WERI-Rb-1 (cell line): ENCODE results near the gene MOCS1.

ENCODE experiments used
- DNase-seq: peaks from one replicate; pipeline ENCODE4 v3.0.0-alpha.2; 2020
- H3K27ac ChIP-seq: fragments of 250-450 bp; sonication (Bioruptor Pico); 2 replicates; pipeline ENCODE4 v1.5.1; 2020; ENCODE audit warnings: mild to moderate bottlenecking, moderate library complexity
- H3K27me3 ChIP-seq: fragments of 250-450 bp; sonication (Bioruptor Pico); 2 replicates; pipeline ENCODE4 v1.5.1; 2021; ENCODE audit warnings: mild to moderate bottlenecking, low read depth, moderate library complexity; ENCODE audit not compliant: insufficient read depth, severe bottlenecking
- H3K36me3 ChIP-seq: fragments of 250-450 bp; sonication (Bioruptor Pico); 2 replicates; pipeline ENCODE4 v1.5.1; 2020; ENCODE audit warnings: mild to moderate bottlenecking, moderate library complexity
- H3K4me3 ChIP-seq: 2 replicates; pipeline ENCODE4 v1.5.1; 2011; ENCODE audit warnings: low read depth, mild to moderate bottlenecking, control low read depth, low read length
- H3K9me3 ChIP-seq: fragments of 250-450 bp; sonication (Bioruptor Pico); 2 replicates; pipeline ENCODE4 v1.5.1; 2021; ENCODE audit warnings: mild to moderate bottlenecking, moderate library complexity; ENCODE audit not compliant: severe bottlenecking
- CTCF ChIP-seq: IDR thresholded peaks from 2 replicates; pipeline ENCODE4 v1.5.1; 2011; ENCODE audit warnings: low read depth, mild to moderate bottlenecking, control low read depth, inconsistent platforms, low read length

MOCS1 gene

GRCh38 chr6:39908838-39909583 is 25.3 kb downstream of the MOCS1 start:
- no peaks in the 10 kb centered on the region for H3K27me3 ChIP-seq
- no peak overlapping the region for H3K4me3 ChIP-seq
- no peak for TF ChIP-seq CTCF
- H3K9me3 ChIP-seq, result no peaks in the 10 kb centered on the region
- peaks cover 2% of the 10 kb centered on the region for H3K36me3 ChIP-seq
- DNase-seq, result no peak
- no peak overlapping the region for H3K27ac ChIP-seq

- H3K9me3 ChIP-seq, result no peaks in the 10 kb centered on the region
- TF ChIP-seq CTCF, result no peak
- no peaks in the 10 kb centered on the region for H3K27me3 ChIP-seq
- no peak for DNase-seq
- no peak overlapping the region for H3K27ac ChIP-seq
- H3K4me3 ChIP-seq, result no peak overlapping the region
- peaks cover 2% of the 10 kb centered on the region; the same call in 1 of the 2 replicates for H3K36me3 ChIP-seq
Observed at GRCh38 chr6:39907871-39908575, 26.2 kb downstream of the MOCS1 start.

GRCh38 chr6:39906318-39906761 is 27.9 kb downstream of the MOCS1 start:
- Histone ChIP-seq H3K27ac (no peak overlapping the region), H3K36me3 (peaks cover 2% of the 10 kb centered on the region; the same call in 1 of the 2 replicates), H3K4me3 (no peak overlapping the region), H3K9me3 (no peaks in the 10 kb centered on the region), H3K27me3 (no peaks in the 10 kb centered on the region)
- DNase-seq, result no peak
- TF ChIP-seq CTCF, result no peak

GRCh38 chr6:39905640-39905975 is 28.7 kb downstream of the MOCS1 start:
- Histone ChIP-seq H3K27ac (no peak overlapping the region), H3K4me3 (no peak overlapping the region), H3K27me3 (no peaks in the 10 kb centered on the region), H3K9me3 (no peaks in the 10 kb centered on the region), H3K36me3 (peaks cover 2% of the 10 kb centered on the region; the same call in 1 of the 2 replicates)
- no peak for DNase-seq
- TF ChIP-seq CTCF, result no peak

DNA sequence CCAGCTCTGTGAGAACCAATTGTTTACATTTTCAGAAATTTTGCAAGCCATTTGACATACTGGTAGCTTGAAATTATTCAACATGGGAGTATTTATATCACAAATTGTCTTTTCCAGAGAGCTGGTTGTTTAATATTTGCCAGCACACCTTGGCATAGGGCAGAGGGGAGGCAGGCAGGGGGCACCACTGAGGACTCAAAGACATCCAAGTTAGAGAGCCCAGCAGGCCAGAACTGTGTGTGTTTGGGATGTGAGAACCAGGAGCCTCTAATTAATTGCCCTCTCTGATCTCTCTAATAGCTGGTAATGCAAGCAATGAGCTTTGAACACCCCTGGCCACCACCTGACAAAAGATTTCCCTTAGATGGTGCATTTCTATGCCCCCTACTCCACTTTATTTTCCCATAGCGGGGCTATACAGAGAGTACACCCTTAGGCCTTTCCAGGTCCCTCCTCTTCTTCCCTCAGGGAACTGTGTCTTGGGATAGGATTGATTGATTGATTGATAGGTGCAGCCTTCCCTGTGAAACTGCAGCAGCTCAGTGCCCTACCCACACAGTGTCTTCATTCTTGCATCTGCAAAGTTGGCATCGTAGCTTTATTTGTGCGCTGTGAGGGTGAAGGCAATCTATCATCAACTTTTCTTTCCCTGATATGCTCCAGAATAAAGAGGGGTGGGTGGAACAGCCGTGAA is 29.2 kb downstream of the MOCS1 start:
- no peak for DNase-seq
- H3K9me3 ChIP-seq, result no peaks in the 10 kb centered on the region
- H3K27me3 ChIP-seq, result no peaks in the 10 kb centered on the region
- no peak for TF ChIP-seq CTCF
- no peak overlapping the region for H3K4me3 ChIP-seq
- H3K27ac ChIP-seq, result no peak overlapping the region
- H3K36me3 ChIP-seq, result peaks cover 2% of the 10 kb centered on the region; the same call in 1 of the 2 replicates
